SK-N-SH (cell line): ENCODE data around the gene PCSK7.

Source experiments
- POLR2AphosphoS5 ChIP-seq: IDR thresholded peaks from 2 replicates; pipeline ENCODE4 v1.6.1; 2012; ENCODE audit warnings: low read depth, low read length
- YY1 ChIP-seq: IDR thresholded peaks from 2 replicates; pipeline ENCODE4 v1.4.0; 2012; ENCODE audit warnings: low read depth, mild to moderate bottlenecking

DNA sequence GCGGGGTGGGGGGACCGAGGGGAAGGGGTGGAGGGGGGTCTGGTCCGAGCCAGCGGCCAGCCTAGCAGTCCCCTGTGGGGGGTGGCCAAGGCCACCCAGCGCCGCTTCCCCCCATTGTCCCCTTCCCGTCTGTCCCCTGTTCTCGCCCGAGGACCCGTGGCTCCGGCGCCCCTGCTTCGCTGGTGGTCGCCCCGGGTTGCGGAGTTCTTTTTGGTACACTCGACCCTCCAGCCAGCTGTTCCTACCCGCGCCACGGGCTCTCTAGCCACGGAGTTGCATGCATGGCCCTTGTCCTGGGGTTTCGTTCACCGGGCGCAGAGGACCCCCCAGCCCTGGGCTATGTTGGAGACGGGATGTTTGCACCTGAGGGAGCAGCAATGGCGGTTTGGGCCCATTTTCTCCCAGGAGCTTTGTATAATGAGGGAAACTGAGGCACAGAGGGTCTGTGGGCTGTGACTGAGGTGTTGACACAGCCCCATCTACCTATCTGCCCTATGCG, 1.1 kb upstream of the PCSK7 start:
- TF ChIP-seq YY1: no peak
- no peak for TF ChIP-seq POLR2AphosphoS5
